ENCODE data around the gene ANK3. TPM values are rescaled to one million over a fixed set of nuclear protein-coding genes. Genes with fewer than 3 reads are reported as not detected.

Gene ANK3
- total RNA-seq, 2 donors from 2014 or later: 56.2 to 78.2 TPM

GRCh38 chr10:60352105-60352504, 37.6 kb downstream of the ANK3 start:
- Mint-ChIP-seq H3K4me3 (no peak overlapping the region), H3K36me3 (ENCODE audit: low read depth) (no peaks in the 10 kb centered on the region), H3K27ac (no peak overlapping the region), H3K27me3 (no peaks in the 10 kb centered on the region), H3K4me1 (no peaks in the 10 kb centered on the region), H3K9me3 (no peaks in the 10 kb centered on the region)
- no peak for ATAC-seq (replicated peaks)

- H3K9me3 Mint-ChIP-seq: no peaks in the 10 kb centered on the region
- no peak for ATAC-seq (replicated peaks)
- no peaks in the 10 kb centered on the region for H3K4me1 Mint-ChIP-seq
- H3K27ac Mint-ChIP-seq: no peak overlapping the region
- no peak overlapping the region for H3K4me3 Mint-ChIP-seq
- H3K27me3 Mint-ChIP-seq: no peaks in the 10 kb centered on the region
- H3K36me3 Mint-ChIP-seq (ENCODE audit: low read depth): no peaks in the 10 kb centered on the region
Observed at GRCh38 chr10:60351191-60351853, 38.4 kb downstream of the ANK3 start.

DNA sequence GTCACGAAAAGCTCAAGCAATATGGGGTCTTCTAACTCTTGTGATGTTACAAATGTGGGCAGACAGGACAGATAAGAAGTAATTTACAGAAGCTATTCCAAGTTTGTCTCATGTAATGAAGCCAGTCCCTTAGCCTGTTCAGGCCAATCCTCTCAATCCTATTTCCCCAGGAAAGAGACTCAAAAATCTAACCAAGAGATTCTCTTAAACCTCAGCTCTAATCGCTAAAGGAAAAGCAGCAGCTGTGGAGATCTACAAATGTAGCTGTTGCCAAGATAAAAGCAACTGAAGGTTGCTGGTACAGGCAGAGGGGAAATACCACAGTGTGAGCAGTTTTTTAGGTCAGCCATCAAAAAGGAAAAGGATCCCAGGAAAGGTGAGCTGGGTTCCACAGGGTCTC, 39.3 kb downstream of the ANK3 start:
- H3K4me3 Mint-ChIP-seq: no peak overlapping the region
- H3K27ac Mint-ChIP-seq: no peak overlapping the region
- H3K4me1 Mint-ChIP-seq: no peaks in the 10 kb centered on the region
- H3K9me3 Mint-ChIP-seq: no peaks in the 10 kb centered on the region
- no peak for ATAC-seq (replicated peaks)
- H3K27me3 Mint-ChIP-seq: no peaks in the 10 kb centered on the region
- no peaks in the 10 kb centered on the region for H3K36me3 Mint-ChIP-seq (ENCODE audit: low read depth)

- Mint-ChIP-seq H3K27ac (no peak overlapping the region), H3K4me3 (no peak overlapping the region), H3K27me3 (no peaks in the 10 kb centered on the region), H3K9me3 (no peaks in the 10 kb centered on the region), H3K4me1 (no peaks in the 10 kb centered on the region), H3K36me3 (ENCODE audit: low read depth) (no peaks in the 10 kb centered on the region)
- no peak for ATAC-seq (replicated peaks)
Observed at GRCh38 chr10:60349426-60349825, 40.2 kb downstream of the ANK3 start.

DNA sequence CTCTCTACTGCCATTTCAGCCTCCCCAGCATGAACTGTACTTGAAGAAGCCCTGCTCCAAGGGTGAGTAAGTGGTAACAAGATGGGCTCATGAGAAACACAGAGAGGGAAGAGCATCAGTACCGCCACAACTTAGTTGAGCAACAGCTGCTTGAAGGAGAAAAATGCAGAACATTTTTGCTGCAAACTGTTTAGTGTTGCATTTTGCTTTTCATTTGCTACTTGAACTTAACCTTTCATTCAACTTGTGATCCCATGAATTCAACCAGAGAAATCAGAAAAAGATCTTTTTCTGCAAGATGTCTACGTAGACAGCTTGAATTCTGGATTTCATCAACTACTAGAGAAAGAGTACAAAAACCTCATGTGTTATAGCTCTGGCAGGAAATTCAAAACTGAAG, 40.7 kb downstream of the ANK3 start:
- ATAC-seq (replicated peaks): no peak
- Mint-ChIP-seq H3K27me3 (no peaks in the 10 kb centered on the region), H3K27ac (no peak overlapping the region), H3K9me3 (no peaks in the 10 kb centered on the region), H3K4me3 (no peak overlapping the region), H3K36me3 (ENCODE audit: low read depth) (no peaks in the 10 kb centered on the region), H3K4me1 (no peaks in the 10 kb centered on the region)

DNA sequence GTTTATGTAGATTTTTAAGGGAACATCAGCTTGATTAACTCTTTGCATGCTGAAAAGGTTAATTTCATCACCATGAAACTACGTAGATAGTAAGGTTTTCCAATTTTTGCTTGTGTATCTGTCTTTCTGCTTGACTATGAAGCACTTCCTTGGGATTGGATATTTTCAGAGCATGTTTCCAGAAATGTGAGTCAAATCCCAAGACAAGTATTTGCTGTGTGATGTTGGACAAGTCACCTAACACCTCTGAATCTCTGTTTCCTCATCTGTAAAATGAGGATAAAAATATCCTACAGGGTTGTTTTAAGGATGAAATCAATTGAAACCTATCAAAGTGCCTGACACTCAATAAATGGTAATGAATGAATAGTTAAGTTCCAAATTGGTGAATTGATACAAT, 42.4 kb downstream of the ANK3 start:
- no peak overlapping the region for H3K4me3 Mint-ChIP-seq
- no peak for ATAC-seq (replicated peaks)
- no peaks in the 10 kb centered on the region for H3K4me1 Mint-ChIP-seq
- H3K27me3 Mint-ChIP-seq: no peaks in the 10 kb centered on the region
- H3K27ac Mint-ChIP-seq: no peak overlapping the region
- no peaks in the 10 kb centered on the region for H3K9me3 Mint-ChIP-seq
- H3K36me3 Mint-ChIP-seq (ENCODE audit: low read depth): no peaks in the 10 kb centered on the region

DNA sequence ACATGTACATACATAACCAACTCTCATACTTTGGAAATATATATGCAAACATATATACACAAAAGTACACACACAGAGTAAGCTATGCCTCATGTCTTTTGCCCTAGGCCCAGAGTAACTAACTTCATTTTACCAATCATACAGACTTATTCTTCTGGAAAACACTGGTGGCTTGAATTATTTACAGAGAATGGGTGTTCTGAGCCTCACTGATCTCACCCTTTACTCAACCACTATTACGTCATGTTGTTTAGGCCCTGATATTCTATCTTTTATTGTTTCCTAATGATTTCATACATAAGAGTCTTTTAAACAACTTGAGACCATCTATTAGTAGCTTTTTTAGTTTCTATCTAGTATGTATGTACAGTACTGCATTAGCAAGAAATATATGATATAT, 43.0 kb downstream of the ANK3 start:
- Mint-ChIP-seq H3K4me3 (no peak overlapping the region), H3K4me1 (no peaks in the 10 kb centered on the region), H3K27ac (no peak overlapping the region), H3K9me3 (no peaks in the 10 kb centered on the region), H3K36me3 (ENCODE audit: low read depth) (no peaks in the 10 kb centered on the region), H3K27me3 (no peaks in the 10 kb centered on the region)
- no peak for ATAC-seq (replicated peaks)

DNA sequence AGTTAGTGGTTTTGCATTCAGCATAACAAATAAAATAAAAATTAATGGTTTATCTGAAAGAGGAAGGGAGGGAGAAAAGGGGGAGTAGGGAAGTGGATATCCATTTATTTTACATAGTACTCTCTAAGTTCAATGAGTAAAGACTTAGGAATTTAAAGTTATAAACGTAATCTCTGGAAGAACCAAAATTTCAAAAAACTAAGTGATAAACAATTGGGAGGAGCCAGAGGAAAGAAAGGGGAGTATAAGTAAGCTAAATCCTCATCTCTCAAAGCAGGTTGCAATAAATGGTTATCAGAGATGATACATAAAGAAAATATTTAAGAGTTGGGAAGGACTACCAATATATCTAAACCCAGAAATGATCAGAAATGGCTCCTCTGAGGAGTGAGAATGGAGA, 46.4 kb downstream of the ANK3 start:
- H3K4me3 Mint-ChIP-seq: no peak overlapping the region
- no peaks in the 10 kb centered on the region for H3K9me3 Mint-ChIP-seq
- no peaks in the 10 kb centered on the region for H3K27me3 Mint-ChIP-seq
- no peak overlapping the region for H3K27ac Mint-ChIP-seq
- H3K36me3 Mint-ChIP-seq (ENCODE audit: low read depth): no peaks in the 10 kb centered on the region
- no peak for ATAC-seq (replicated peaks)
- no peaks in the 10 kb centered on the region for H3K4me1 Mint-ChIP-seq

DNA sequence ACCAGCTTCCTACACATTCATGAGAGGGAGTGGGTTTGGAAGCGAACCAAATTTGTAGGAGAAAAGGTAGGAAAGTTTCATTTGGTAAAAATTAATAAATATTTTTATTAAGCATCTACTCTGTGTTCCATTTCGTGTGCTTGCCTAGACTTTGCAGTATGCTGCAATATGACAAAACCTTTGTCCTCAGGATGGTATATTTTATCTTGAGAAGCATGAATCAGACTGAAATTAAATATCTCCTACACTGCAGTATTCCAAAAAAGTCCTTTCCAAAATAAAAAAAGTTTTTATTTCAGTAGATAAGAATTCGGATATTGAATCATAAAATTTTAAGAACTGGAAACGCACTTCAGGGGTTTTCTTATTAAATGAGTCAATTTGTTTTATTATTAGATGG, 47.7 kb downstream of the ANK3 start:
- Mint-ChIP-seq H3K27me3 (no peaks in the 10 kb centered on the region), H3K36me3 (ENCODE audit: low read depth) (no peaks in the 10 kb centered on the region), H3K27ac (no peak overlapping the region), H3K4me1 (peaks cover 5% of the 10 kb centered on the region), H3K9me3 (no peaks in the 10 kb centered on the region), H3K4me3 (no peak overlapping the region)
- ATAC-seq (replicated peaks): no peak

DNA sequence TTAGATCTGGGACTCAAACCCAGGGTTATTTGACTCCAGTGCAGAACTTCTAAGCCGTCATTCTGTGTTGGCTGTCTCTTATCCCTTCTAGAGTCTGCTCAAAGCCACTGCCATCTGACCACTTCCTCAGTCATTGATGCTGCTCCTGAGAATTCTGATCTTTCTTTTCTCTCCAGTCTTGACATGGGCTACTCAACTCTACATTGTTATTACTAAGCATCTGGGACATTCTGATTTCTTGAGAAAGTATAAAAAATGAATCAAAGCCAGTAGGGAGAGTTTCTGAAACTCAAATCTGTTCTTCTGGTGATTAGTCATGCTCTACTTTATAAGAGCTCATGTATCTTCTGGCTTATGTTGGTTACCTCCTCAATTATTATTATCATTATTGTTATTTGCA, 48.7 kb downstream of the ANK3 start:
- peaks cover 1% of the 10 kb centered on the region for H3K36me3 Mint-ChIP-seq (ENCODE audit: low read depth)

GRCh38 chr10:60339757-60340156, 49.9 kb downstream of the ANK3 start:
- ATAC-seq (replicated peaks): no peak
- H3K27me3 Mint-ChIP-seq: no peaks in the 10 kb centered on the region
- H3K4me3 Mint-ChIP-seq: no peak overlapping the region
- no peak overlapping the region for H3K27ac Mint-ChIP-seq
- H3K36me3 Mint-ChIP-seq (ENCODE audit: low read depth): peaks cover 5% of the 10 kb centered on the region
- H3K4me1 Mint-ChIP-seq: peaks cover 10% of the 10 kb centered on the region
- H3K9me3 Mint-ChIP-seq: no peaks in the 10 kb centered on the region

More for the DNA sequence above, 48.7 kb downstream of the ANK3 start:
- Mint-ChIP-seq H3K4me3 (no peak overlapping the region), H3K27me3 (no peaks in the 10 kb centered on the region), H3K27ac (no peak overlapping the region), H3K9me3 (no peaks in the 10 kb centered on the region), H3K4me1 (peaks cover 6% of the 10 kb centered on the region)
- peak; percentile 82 for ATAC-seq (replicated peaks)

- H3K4me3 Mint-ChIP-seq: no peak overlapping the region
- no peaks in the 10 kb centered on the region for H3K27me3 Mint-ChIP-seq
- H3K27ac Mint-ChIP-seq: no peak overlapping the region
- H3K36me3 Mint-ChIP-seq (ENCODE audit: low read depth): peaks cover 5% of the 10 kb centered on the region
- peaks cover 10% of the 10 kb centered on the region for H3K4me1 Mint-ChIP-seq
- no peaks in the 10 kb centered on the region for H3K9me3 Mint-ChIP-seq
- ATAC-seq (replicated peaks): no peak
Observed at GRCh38 chr10:60338786-60339185, 50.9 kb downstream of the ANK3 start.

- Mint-ChIP-seq H3K9me3 (no peaks in the 10 kb centered on the region), H3K27me3 (no peaks in the 10 kb centered on the region), H3K27ac (no peak overlapping the region), H3K36me3 (ENCODE audit: low read depth) (peaks cover 5% of the 10 kb centered on the region), H3K4me1 (peaks cover 10% of the 10 kb centered on the region), H3K4me3 (no peak overlapping the region)
- no peak for ATAC-seq (replicated peaks)
Observed at GRCh38 chr10:60338002-60338564, 51.6 kb downstream of the ANK3 start.

DNA sequence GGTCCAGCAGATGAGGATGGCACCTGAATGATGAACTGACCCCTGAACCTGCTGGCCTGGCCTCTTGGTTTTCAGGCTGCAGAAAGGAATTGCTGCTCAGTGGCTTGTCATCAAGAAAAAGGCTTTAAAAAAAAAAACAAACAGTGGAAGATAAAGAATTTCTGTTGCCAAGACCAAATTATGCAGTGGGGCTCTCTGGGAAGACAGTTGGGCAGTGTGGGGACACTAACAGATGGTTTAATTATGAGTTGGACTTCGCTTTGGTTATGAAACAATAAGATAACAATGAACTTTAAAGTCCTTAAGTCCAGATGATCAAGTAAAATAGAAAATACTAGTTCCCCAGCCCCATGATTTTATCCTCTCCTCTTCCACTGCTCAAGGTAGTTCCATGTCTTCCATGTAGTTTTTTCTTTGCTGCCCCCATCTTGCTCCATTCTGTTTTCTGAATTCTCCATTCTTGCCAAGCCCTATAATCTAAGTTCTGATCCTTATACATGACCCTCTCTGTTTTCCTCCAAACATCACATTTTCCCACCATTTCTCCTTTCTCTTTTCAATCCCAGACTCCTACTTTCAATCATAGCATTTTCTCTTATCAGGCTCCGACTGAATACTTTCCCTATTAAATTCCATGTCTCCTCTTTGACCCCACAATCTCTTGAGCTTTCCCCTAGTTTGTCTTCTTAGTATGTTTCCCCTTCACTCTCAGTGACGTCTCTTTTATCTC, 52.6 kb downstream of the ANK3 start:
- H3K36me3 Mint-ChIP-seq (ENCODE audit: low read depth): peaks cover 5% of the 10 kb centered on the region
- H3K27ac Mint-ChIP-seq: peak overlapping the region; percentile 0
- peaks cover 10% of the 10 kb centered on the region for H3K4me1 Mint-ChIP-seq
- ATAC-seq (replicated peaks): no peak
- no peaks in the 10 kb centered on the region for H3K27me3 Mint-ChIP-seq
- no peak overlapping the region for H3K4me3 Mint-ChIP-seq
- no peaks in the 10 kb centered on the region for H3K9me3 Mint-ChIP-seq

GRCh38 chr10:60335708-60336107, 54.0 kb downstream of the ANK3 start:
- Mint-ChIP-seq H3K27ac (no peak overlapping the region), H3K9me3 (no peaks in the 10 kb centered on the region), H3K36me3 (ENCODE audit: low read depth) (peaks cover 5% of the 10 kb centered on the region), H3K27me3 (no peaks in the 10 kb centered on the region), H3K4me3 (no peak overlapping the region), H3K4me1 (peaks cover 10% of the 10 kb centered on the region)
- no peak for ATAC-seq (replicated peaks)
